KOPT-K1 (cell line): ENCODE measurements around the gene TPCN1.

ENCODE experiments used
- H3K27ac ChIP-seq: fragments of 200-600 bp; sonication (generic); 2 replicates; pipeline ENCODE4 v1.5.1; 2016; ENCODE audit warnings: antibody characterized with exemption, mild to moderate bottlenecking, low read depth, low read length; ENCODE audit not compliant: poor library complexity, severe bottlenecking
- H3K36me3 ChIP-seq: fragments of 200-600 bp; sonication (generic); 2 replicates; pipeline ENCODE4 v1.5.1; 2017; ENCODE audit warnings: antibody characterized with exemption, mild to moderate bottlenecking, low read length, moderate library complexity; ENCODE audit not compliant: insufficient read depth
- H3K9me3 ChIP-seq: fragments of 200-600 bp; sonication (generic); 2 replicates; pipeline ENCODE4 v1.5.1; 2017; ENCODE audit warnings: antibody characterized with exemption, low read length, mild to moderate bottlenecking; ENCODE audit not compliant: insufficient read depth, poor library complexity, severe bottlenecking

Gene TPCN1

GRCh38 chr12:113320401-113320800 lies 99.1 kb downstream of the TPCN1 start:
- Histone ChIP-seq H3K9me3 (peaks cover 4% of the 10 kb centered on the region), H3K36me3 (peaks cover 77% of the 10 kb centered on the region), H3K27ac (no peak overlapping the region)

DNA sequence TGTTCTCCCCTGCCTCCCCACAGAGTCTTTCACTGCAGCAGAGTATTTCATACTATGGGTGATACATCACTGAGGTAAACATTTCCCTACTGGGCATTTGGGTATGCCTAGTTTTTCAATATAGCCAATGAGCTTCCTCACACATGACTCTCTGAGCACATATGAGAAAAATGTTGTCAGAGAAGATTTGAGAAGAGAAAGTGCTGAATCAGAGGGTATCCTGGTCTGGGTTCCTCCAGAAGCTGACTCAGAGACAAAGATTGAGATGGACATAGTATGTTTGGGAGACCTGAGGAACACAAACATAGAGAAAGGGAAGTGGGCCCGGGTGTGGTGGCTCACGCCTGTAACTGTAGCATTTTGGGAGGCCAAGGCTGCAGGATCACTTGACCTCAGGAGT lies 101.1 kb downstream of the TPCN1 start:
- Histone ChIP-seq H3K9me3 (peaks cover 4% of the 10 kb centered on the region), H3K36me3 (peaks cover 68% of the 10 kb centered on the region), H3K27ac (no peak overlapping the region)

GRCh38 chr12:113325916-113326315 lies 104.7 kb downstream of the TPCN1 start:
- Histone ChIP-seq H3K36me3 (peaks cover 62% of the 10 kb centered on the region), H3K9me3 (peaks cover 4% of the 10 kb centered on the region), H3K27ac (no peak overlapping the region)

- Histone ChIP-seq H3K27ac (no peak overlapping the region), H3K36me3 (peaks cover 63% of the 10 kb centered on the region), H3K9me3 (no peaks in the 10 kb centered on the region)
These were observed 105.6 kb downstream of the TPCN1 start for GRCh38 chr12:113326775-113327395.

DNA sequence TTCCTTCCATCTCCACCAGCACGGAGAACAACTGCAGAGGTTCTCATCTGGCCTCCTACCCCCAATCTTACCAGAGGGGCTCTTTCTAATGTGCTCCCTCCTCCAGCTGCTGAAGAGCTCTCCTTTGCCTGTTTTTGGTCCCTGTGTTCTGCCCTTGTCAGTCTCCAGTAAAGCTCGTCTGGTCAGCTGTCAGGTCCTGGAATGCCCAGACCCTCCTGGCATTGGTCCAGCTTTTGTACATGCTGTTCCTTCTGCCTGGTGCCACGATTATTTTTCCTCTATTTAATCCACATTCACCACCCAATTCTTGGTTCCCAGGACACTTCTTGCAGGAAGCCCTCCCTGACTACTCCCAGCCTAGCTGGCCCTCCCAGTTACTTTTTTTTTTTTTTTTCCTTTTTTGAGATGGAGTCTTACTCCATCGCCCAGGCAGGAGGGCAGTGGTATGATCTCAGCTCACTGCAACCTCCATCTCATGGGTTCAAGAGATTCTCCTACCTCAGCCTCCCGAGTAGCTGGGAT lies 107.2 kb downstream of the TPCN1 start:
- Histone ChIP-seq H3K36me3 (peaks cover 60% of the 10 kb centered on the region), H3K9me3 (no peaks in the 10 kb centered on the region), H3K27ac (no peak overlapping the region)

GRCh38 chr12:113329022-113329790 lies 107.9 kb downstream of the TPCN1 start:
- peaks cover 60% of the 10 kb centered on the region for H3K36me3 ChIP-seq
- H3K27ac ChIP-seq = no peak overlapping the region
- no peaks in the 10 kb centered on the region for H3K9me3 ChIP-seq

- Histone ChIP-seq H3K27ac (no peak overlapping the region), H3K36me3 (peaks cover 60% of the 10 kb centered on the region), H3K9me3 (no peaks in the 10 kb centered on the region)
These were observed 108.6 kb downstream of the TPCN1 start for GRCh38 chr12:113329791-113330417.

- H3K9me3 ChIP-seq = no peaks in the 10 kb centered on the region
- H3K36me3 ChIP-seq = peaks cover 60% of the 10 kb centered on the region
- H3K27ac ChIP-seq = no peak overlapping the region
These were observed 109.2 kb downstream of the TPCN1 start for GRCh38 chr12:113330505-113330904.

GRCh38 chr12:113332688-113333417 lies 111.6 kb downstream of the TPCN1 start:
- no peaks in the 10 kb centered on the region for H3K9me3 ChIP-seq
- peaks cover 50% of the 10 kb centered on the region for H3K36me3 ChIP-seq
- no peak overlapping the region for H3K27ac ChIP-seq

- peak overlapping the region; percentile 63 for H3K27ac ChIP-seq
- peaks cover 46% of the 10 kb centered on the region for H3K36me3 ChIP-seq
- no peaks in the 10 kb centered on the region for H3K9me3 ChIP-seq
These were observed 112.1 kb downstream of the TPCN1 start for GRCh38 chr12:113333418-113333750.

DNA sequence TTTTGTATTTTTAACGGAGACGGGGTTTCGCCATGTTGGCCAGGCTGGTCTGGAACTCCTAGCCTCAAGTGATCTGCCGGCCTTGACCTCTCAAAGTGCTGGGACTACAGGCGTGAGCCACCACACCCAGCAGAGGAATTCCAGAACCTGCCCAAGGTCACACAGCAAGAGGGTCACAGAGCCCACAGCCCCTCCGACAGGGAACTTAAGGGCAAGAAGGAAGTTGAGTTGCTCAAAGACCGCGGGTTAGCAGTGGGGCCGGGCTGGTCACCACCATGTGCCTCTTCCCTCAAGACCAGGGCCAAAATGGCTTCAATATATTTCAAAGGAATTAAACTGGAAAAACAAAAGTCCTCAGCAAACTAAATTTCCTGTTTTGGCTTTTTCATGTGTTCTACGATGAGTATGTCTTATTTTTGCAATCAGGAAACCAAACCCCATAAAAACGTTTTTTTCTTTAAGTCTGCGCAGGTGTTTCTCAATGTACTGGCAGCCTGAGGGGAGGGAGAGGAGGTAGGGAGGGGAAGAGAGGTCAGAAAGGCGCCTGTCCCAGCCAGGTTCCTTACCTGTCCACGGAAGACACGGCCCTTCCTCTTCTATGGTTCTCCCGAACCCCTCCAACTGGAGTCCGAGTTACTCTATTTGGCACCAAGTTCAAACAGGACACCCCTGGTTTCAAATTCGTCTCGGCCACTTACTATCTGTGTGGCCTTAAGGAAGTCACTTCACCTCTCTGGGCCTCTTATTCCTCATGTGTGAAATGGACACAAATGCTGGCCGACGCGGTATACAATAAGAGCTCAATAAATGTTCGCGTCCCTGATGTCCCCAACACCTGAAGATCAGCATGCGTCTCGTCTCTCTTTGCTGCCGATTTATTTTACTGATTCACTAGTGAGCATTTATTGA lies 112.9 kb downstream of the TPCN1 start:
- Histone ChIP-seq H3K36me3 (peaks cover 39% of the 10 kb centered on the region), H3K9me3 (no peaks in the 10 kb centered on the region), H3K27ac (peak overlapping the region; percentile 63)

DNA sequence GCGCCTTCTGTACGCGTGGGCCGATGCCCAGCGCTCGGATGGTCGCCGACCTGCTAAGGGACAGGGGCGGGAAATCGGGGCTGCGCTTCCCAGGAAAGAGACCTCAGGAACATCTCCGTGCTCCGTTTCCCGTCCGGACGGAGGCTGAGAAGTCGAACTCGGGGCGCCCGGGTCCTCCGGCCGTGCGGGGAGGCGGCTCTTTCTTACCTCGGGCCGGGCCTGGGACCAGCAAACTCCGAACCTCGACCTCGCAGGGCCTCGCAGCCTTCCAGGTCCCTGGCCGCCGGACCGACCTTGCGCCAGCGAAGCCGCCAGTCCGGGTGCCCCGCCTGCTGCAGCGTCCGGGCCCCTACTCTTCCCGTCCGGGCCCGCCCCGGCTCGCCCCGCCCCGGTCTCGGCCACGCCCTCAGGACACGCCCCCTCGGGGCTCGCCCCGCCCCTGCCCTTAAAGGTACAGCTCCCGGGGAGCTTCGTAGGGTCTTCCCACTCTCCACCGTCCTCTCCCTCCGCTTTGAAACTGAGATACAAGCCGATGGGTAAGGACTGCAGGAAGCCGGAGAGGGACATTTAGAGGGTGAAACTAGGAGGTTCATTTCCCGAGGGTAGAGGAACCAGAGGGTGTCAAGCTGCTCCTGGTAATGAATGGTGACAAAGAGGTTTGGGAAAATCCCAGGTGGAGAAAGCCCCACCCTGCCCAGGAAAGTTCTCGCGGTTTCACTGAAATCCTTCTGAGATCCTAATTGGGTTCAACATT lies 113.7 kb downstream of the TPCN1 start, which contains the start of gene SLC8B1:
Gene SLC8B1 (minus strand): TSS at position 324 of the 754 bp plus-strand sequence. CDS start 2,231 bp downstream, outside the sequence.
- no peaks in the 10 kb centered on the region for H3K9me3 ChIP-seq
- peak within 1 kb of the TSS; percentile 63 for H3K27ac ChIP-seq
- peaks cover 30% of the 10 kb centered on the region for H3K36me3 ChIP-seq

DNA sequence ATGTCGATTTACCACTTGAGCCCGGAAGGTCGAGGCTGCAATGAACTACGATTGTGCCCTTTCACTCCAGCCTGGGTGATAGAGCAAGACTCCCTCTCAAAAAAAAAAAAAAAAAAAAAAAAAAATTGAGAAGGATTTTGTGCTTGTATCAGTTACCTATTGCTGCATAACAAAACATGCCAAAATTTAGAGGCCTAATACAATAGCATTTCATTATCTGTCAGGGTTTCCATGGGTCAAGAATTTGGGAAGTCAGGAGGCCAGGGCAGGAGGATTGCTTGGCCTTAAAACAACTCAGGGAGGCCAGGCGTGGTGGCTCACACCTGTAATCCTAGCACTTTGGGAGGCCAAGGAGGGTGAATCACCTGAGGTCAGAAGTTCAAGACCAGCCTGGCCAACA lies 118.3 kb downstream of the TPCN1 start:
- H3K36me3 ChIP-seq = no peaks in the 10 kb centered on the region
- H3K27ac ChIP-seq = no peak overlapping the region
- H3K9me3 ChIP-seq = no peaks in the 10 kb centered on the region
